ENCODE data around the gene SLC22A17.
"Not testable (repeated sequence)": the region's sequence is repeated elsewhere in the genome, so short reads cannot be mapped to it uniquely, and the experiment has no call there.

Gene SLC22A17

DNA sequence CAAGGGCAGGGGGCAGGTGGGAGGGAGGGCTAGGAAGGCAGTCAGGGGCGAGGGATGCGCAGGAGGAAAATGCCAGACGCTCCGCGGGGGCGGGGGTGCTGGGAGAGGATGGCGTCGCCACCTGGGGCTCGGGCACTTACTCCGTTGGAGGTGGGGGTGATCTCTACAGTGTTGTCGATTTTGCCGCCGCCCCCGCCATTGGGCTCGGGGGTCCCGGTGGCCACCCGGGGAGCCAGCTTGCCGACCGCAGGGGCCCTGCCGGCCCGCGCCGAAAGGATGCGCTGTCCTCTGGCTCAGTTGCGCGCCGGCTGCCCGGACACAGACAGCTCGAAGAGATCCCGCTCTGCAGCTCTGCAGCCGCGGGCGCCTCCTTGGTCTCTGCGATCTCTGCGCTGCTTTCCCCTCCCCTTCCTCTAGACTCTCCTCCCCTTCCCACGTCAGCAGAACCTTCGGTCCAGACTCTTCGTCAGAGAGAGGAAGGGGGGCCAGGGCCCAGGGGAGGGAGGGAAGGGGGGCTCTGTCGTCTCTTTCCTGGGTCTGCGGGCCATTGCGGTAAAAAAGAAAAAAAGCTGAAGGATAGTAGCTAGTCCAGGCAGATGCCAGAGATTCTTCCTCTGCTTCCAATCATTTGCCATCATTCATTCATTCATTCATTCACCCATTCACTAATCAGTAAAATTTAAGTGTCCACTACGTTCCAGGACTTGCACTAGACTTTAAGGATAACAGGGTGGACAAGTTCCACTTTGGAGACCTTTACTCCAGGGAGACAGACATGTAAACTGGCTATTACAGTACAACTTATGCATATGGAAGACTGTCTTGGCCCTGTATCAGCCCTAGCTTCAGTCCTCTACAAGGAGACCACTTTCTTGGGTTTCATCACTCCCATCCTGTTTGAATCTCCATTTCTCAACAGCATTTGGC, at the start of gene SLC22A17:
TSS of gene SLC22A17 (minus strand) at position 382 of the 927 bp plus-strand sequence.
- DNase-seq (ENCODE audit: low read depth): peak; percentile 56

DNA sequence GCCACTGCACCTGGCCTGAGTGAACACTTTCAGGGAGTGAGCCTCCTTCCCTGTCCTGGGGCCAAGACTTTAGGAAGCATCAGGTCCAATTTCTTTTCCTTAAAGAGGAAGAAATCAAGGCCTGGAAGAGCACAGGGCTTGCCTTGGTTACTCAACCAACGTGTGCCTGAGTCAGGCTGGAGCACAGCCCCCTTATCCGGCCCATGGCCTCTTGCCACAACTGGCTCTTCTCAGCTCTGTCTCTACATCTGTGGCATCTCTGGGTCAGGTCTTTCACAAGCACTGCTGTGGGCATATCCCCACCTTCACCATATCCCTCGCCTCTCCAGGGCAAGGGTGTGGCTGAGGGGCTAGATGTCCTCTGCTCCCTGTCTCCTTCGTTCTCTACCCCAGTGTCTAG, 48.6 kb upstream of the SLC22A17 start:
- no peak for DNase-seq (ENCODE audit: low read depth)

DNA sequence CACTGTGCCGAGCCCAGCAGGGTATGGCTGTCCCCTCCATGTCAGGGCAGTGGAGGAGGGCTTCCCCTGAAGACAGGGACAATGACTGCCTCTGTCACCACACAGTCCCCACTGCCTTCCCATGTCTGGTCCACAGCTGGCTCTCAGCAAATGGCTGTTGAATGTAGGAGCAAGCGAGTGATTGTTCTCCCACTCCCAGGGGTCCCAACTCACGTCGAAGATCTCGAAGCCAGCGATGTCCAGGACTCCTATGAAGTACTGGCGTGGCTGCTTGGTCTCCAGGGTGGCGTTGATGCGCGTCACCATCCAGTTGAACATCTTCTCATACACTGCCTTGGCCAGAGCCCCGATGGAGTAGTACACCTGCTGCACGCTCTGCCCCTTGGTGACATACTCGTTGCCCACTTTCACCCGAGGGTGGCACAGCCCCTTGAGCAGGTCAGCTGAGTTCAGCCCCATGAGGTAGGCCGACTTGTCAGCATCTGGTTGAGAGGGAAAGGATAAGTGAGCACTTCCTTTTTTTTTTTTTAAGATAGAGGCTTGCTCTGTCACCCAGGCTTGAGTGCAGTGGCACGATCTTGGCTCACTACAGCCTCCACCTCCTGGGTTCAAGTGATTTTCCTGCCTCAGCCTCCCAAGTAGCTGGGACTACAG, 47.9 kb upstream of the SLC22A17 start:
- not testable (repeated sequence) for DNase-seq (ENCODE audit: low read depth)

DNA sequence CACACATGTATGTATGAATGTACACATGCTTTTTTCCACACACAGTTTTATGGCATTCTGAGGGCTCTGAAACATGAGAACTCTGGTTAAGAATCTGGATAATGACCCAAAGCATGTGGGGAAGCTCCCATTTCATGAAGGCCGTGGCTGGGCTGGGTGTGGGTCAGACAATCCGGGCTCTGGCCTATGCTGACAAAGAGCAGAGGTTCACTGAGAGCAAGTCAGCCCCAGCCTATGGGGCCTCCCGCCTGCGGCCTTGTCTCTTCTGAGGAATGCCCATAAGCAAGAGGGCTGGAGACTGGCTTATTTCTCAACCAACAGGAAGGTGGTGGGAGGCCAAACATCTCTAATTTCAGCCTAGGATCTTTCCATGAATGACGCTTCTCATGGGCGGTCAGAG, 46.9 kb upstream of the SLC22A17 start:
- no peak for DNase-seq (ENCODE audit: low read depth)

DNA sequence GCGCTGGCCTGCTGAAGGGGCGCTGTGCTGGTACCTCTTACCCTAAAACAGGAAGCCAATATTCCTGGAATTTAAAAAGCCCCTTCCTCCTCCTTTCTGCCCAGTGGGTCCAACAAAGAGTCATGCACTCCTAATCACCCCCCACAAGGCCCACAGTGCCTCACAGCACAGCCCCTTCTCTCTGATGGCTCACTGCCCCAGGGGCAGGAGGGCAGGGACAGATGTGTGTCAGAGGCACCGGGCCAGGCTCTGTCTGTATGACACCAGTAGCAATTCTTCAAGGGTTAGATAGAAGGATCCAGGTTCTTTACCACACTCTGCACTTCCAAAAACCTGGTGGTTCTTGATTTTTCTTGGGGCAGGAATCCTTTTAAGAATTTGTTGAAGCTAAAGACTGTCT, 46.4 kb upstream of the SLC22A17 start:
- DNase-seq (ENCODE audit: low read depth): no peak

DNA sequence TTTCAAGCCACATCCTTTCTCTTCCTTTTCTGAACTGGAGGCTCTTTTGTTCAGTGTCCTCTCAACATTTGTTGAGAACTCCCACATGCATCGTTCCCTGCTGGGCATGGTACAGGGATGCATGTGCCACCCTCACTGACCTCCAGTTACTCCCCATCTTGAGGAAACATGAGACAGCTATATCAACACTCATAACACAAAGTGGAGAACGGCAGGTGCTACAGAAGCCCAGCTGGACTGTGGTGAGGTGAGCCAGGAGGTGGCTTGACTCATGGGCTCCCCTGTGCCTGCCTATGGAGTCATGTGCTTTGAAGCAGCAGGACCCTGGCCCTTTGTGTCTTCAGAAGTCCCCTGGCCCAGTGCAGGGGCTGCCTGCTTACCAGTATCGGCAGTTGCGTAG, 45.7 kb upstream of the SLC22A17 start:
- no peak for DNase-seq (ENCODE audit: low read depth)

DNA sequence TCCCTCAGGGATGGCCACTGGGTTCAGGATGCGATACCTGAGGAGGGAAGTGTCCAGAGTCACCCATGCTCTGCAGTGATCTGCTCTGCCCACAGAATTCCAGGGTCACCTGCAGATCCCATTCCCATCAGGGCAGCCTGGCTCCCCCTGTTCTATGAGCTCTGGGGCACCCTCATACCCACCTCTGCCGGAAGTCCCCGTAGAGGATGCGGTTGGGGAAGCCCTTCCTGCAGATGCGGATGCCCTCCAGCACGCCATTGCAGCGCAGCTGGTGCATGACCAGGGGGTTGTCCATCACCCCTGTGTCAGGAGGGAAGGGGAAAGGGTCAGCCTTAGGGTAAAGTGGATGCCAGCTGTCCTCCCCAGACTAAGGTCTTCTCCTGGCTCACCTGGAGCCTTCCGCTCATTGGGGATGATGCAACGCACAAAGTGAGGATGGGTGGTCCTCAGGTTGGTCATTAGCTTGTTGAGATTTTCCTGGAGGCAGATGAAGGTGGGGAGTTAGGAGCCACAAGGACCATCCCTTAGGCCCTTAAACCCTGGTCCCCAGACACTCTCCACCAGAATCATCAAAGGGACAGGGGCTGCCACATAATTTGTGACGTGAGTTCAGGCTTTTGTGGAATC, 44.2 kb upstream of the SLC22A17 start:
- DNase-seq (ENCODE audit: low read depth): no peak

DNA sequence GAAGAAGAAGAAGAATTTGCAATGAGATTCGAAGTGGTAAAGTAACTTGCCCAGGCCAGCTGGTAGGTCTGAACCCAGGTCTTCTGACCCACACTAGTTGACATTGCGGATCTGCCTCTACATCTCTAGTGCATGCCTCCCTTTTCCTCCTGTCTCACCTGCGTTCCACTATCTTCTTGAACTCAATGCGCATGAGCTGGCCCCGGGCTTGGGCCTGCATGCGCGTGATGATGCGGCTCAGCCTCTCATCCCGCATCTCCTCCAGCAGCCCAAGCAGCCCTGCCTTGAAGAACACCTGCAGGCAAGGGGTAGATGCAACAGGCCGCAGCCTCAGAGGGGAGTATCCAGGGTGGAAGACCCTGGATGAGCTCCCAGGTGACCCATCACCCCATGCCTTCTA, 43.4 kb upstream of the SLC22A17 start:
- DNase-seq (ENCODE audit: low read depth): no peak

DNA sequence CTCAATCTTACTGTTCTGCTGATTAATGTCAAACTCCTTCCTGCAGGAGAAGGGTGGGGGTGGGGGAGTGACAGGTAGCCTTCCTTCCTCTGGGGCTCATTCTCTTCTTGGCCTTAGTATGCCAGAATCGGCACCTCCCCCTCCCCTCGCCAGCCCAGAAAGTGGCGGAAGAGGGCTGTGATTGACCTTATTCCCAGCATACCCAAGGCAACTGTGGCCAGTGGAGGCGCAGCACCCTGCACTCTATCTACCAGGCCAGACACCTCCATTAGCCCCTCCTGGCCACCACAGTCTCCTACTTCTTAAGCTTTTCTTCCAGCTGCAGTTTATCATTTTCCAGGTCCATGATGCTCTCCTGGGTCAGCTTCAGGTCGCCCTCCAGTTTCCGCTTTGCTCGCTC, 39.9 kb upstream of the SLC22A17 start:
- DNase-seq (ENCODE audit: low read depth): no peak

DNA sequence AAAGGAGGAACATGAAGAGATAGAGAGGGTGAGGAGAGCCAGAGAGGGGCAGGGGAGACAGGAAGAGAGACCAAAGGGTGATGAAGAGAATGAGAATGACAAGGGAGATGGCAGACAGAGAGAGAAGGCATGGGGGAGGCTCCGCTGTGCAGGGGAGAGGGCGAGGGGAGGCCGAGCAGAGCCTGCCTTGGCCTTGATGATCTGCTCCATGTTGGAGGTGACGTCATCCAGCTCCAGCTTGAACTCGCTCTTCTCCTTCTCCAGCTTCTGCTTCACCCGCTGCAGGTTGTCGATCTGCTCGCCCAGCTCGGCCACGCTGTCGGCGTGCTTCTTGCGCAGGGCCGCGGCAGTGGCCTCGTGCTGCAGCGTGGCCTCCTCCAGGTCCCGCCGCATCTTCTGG, 37.2 kb upstream of the SLC22A17 start:
- not testable (repeated sequence) for DNase-seq (ENCODE audit: low read depth)

DNA sequence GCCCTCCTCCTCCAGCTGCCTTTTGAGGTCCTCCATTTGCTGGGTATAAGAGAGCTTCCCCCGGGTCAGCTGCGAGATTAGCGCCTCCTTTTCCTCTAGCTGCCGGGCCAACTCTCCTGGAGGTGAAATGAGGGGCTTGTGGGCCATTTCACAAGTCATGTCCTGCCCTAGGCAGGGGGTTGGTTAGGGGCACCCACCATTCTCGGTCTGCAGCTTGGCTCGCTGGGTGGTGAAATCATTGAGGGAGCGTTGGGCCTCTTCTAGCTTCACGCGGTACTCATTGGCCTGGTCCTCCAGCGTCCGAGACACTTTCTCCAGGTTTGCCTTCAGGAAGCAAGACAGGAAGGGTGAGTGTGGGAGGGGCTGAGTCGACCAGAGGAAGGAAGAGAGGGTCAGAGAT, 36.7 kb upstream of the SLC22A17 start:
- no peak for DNase-seq (ENCODE audit: low read depth)

DNA sequence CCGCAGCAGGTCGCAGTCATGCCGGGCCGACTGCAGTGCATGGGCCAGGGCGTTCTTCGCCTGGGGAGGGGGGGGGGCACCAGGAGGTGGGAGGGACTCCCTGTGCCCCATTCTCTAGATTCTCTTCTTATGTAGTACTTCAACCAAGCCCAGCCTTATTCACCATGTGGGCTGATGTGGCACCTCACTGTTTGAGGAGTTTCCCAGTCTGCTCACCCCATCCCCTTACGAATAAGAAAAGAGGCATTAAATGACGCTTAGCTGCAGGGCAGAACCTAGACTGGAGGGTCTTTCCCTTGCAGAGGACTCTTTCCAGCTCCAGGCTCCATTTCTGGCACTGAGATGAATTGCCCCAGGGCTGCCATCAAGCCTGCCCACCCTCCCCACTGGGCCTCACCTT, 36.3 kb upstream of the SLC22A17 start:
- DNase-seq (ENCODE audit: low read depth): no peak

DNA sequence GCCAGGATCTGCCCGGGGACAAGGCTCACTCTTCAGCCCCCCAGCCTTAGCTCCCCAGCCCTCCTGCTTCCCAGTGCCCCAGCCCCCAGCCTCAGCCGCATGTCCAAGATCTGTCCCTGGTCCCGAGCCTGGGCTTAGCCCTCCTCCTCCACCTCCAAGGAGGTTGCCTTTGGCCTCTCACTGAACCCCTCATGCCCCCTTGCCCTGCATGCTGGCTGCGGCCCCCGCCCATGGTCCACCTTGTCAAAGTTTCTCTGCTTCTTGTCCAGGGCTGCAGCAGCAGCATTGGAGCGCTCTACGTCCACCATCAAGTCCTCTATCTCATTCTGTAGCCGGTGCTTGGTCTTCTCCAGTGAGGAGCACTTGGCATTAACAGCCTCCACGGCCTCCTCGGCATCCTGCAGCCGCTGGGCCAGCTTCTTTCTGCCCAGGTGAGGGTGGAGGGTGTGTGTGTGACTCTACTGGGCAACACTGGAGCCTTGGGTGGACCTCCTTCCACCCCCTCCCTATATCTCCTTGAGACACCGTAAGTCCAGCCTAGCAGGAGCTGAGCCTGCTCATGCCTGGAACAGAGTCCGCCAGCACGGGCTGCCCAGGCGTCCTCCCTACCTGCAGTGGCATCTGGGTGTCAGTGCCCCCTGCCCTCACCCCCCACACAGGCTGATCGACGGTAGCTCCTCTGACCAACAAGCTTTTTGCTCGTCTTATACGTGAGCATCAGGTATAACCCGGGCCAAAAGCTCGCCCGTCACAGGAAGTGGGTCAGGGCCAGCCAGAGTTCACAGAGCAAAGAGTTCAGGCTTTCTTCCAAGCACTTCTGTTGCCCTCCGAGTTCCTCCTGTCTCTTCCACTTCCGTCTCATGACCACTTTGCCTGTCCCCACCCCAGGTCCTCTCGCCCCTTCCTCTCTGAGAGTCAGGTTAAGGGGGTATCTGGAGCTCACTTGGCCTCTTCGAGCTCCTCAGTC, 35.5 kb upstream of the SLC22A17 start:
- no peak for DNase-seq (ENCODE audit: low read depth)

DNA sequence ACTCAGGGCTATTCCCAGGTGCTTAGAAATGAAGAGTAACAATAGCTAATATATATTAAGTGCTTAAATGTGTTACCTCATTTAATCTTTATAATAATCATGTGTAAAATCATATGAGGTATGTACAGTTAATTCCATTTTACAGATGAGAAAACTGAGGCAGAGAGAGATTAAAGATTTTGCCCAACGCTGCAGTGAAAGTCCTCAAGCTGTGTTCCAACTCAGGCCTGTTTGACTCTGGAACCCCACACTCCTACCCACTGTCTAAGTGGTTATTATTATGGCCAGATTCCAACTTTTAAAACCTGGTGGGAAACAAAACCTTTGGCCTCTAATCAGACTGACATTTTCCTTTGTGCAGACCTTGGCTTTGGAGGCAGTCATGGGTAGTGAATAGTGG, 34.3 kb upstream of the SLC22A17 start:
- no peak for DNase-seq (ENCODE audit: low read depth)

DNA sequence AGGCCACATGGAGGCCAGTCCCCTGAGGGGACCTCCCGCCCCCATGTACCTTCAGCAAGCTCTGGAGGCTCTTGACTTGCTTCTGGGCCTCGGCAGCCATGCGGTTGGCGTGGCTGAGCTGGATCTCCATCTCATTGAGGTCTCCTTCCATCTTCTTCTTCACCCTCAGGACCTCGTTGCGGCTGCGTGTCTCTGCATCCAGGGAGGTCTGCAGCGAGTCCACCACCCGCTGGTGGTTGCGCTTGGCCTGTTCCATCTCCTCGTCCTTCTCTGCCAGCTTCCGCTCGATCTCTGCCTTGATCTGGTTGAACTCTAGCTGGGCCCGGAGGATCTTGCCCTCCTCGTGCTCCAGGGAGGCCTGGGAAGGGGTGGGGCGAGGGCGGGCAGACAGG, 33.6 kb upstream of the SLC22A17 start:
- DNase-seq (ENCODE audit: low read depth): not testable (repeated sequence)

DNA sequence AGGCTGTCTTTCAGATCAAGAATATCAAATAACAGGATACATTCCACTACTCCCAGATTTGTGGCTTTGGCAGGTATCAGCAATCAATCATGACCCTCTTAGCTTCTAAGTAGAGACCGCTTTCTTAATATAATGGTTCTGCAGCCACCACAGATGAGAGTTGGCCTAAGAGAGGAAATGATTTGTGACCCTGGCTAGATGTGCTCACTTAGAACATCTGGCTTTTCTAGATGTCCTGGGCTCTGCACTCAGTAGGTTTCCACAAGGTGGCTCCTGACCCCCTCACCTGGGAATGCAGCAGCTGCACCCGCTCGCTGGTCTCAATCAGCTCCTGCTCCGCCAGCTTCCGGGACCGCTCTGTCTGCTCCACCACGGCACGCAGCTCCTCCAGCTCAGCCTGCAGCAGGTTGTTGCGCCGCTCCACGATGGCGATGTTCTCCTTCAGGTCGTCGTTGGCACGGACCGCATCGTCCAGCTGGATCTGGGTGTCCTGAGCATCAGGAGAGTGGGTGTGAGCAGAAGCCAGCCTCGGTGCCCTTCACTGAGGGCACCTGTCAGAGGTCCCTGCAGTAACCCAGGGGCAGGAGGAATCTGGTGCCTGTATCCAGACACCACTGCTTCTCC, 33.1 kb upstream of the SLC22A17 start:
- DNase-seq (ENCODE audit: low read depth): no peak

DNA sequence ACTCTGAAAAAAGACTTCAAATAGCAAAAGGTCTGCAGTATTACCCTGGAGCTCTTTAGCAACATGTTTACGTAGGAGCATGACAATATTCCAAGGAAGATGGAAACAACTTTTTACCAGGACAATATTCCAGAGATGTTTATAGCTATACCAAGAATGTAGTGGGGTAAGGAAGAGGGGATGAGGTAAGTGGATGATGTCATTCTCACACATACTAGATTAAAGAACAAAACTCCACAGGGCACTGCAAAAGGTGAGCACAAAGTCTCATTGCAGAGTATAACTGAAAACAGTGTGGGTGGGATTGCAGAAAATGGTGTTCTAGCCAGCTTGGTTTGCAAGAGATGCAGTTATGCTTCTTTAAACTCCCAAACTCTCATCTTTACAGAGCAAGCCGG, 32.6 kb upstream of the SLC22A17 start:
- no peak for DNase-seq (ENCODE audit: low read depth)

DNA sequence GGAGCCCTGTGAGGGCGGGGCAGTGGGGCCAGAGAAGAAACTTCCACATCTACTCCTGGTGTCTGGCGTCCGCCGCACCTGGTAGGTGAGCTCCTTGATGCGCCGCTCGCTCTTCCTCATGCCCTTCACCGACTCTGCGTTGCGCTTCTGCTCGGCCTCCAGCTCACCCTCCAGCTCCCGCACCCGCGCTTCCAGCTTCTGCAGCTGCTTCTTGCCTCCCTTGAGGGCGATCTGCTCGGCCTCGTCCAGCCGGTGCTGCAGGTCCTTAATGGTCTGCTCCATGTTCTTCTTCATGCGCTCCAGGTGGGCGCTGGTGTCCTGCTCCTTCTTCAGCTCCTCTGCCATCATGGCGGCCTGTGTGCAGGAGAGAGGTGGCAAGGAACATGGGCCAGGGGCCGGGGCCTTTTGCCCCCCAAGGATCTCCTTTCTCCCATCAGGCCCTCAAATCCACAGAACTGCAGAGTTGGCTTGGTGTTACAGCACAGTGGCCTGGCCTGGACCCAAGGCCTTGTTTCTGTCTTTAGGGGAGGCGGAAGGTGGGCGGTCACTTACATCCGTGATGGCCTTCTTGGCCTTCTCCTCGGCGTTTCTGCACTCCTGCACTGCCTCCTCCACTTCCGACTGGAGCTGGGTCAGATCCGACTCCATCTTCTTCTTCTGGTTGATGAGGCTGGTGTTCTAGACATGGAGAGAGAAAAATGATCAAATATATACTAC, 31.8 kb upstream of the SLC22A17 start:
- no peak for DNase-seq (ENCODE audit: low read depth)

DNA sequence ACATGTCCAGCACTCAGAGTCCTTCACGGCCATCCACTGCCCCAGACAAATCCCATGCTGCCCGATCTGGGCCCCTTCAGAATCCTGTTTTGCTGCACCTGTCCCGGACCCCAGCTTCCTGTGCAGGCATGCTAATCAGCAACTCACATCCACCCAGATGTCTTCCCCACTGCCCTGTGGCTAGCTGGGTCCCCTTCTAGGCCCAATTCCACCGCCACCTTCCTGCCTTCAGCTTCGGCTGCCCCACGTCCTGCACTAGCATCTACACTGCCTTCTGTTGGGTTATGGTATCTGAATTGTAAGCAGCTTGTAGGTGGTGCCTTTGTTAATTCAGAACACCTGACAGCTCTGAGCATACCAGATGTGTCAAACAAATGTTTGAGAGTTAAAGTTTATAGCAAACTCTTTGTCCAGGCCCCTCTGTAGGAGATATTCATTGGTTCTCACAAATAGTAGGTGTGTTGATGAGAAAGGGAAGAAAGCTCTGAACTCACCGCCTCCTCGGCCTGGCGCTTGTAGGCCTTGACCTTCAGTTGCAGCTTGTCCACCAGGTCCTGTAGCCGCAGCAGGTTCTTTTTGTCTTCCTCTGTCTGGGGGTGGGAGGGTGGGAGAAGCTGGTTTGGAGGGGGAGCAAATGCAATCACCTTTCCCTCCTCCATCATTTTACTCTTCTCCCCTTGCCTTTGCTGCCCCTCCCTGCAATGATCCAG, 30.2 kb upstream of the SLC22A17 start:
- no peak for DNase-seq (ENCODE audit: low read depth)

DNA sequence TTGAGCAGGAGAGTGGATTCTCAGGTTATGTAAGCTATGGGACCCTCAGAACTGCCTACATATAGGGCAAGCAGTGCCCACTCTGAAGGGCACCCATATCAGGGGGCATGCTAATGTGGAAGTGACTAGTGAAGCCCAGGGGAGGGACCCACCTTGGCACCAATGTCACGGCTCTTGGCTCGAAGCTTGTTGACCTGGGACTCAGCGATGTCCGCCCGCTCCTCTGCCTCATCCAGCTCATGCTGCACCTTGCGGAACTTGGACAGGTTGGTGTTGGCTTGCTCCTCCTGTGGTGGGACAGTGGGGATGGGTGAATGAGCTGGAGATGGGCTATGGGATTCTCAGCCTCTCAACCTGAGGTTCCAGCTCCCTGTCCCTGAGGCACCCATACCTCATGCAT, 29.6 kb upstream of the SLC22A17 start:
- no peak for DNase-seq (ENCODE audit: low read depth)
